WTC11 (cell line): Measurements from ENCODE around the gene POGLUT2. TPM values are rescaled to one million over a fixed set of nuclear protein-coding genes. Genes with fewer than 3 reads are reported as not detected.

ENCODE experiments used
- ATF3 ChIP-seq: sonication (generic); formaldehyde crosslinking; conservative IDR thresholded peaks from 2 replicates; pipeline ENCODE4 v1.8.1; 2022; ENCODE audit warnings: mild to moderate bottlenecking, missing genetic modification reagents
- CDX4 ChIP-seq: fragments of 250-450 bp; sonication (Bioruptor Pico); IDR thresholded peaks from 2 replicates; pipeline ENCODE4 v1.9.0; 2021; ENCODE audit warnings: moderate library complexity, mild to moderate bottlenecking, inconsistent platforms, borderline replicate concordance
- E2F5 ChIP-seq: sonication (generic); formaldehyde crosslinking; IDR thresholded peaks from 2 replicates; pipeline ENCODE4 v1.8.1; 2022; ENCODE audit warnings: mild to moderate bottlenecking, moderate library complexity, missing genetic modification reagents
- ELF4 ChIP-seq: sonication (generic); formaldehyde crosslinking; IDR thresholded peaks from 2 replicates; pipeline ENCODE4 v1.8.1; 2022; ENCODE audit warnings: low read depth, mild to moderate bottlenecking, moderate library complexity, missing genetic modification reagents
- ESRRA ChIP-seq: sonication (generic); formaldehyde crosslinking; IDR thresholded peaks from 2 replicates; pipeline ENCODE4 v1.8.1; 2022; ENCODE audit warnings: mild to moderate bottlenecking, missing genetic modification reagents, borderline replicate concordance
- FOXK1 ChIP-seq: sonication (generic); formaldehyde crosslinking; IDR thresholded peaks from 2 replicates; pipeline ENCODE4 v1.8.0; 2022; ENCODE audit warnings: mild to moderate bottlenecking, moderate library complexity, missing genetic modification reagents
- FOXP4 ChIP-seq: sonication (generic); formaldehyde crosslinking; IDR thresholded peaks from 2 replicates; pipeline ENCODE4 v1.8.0; 2022; ENCODE audit warnings: mild to moderate bottlenecking, missing genetic modification reagents
- GABPB1 ChIP-seq: sonication (generic); formaldehyde crosslinking; IDR thresholded peaks from 2 replicates; pipeline ENCODE4 v1.8.1; 2023; ENCODE audit warnings: mild to moderate bottlenecking, missing genetic modification reagents
- IRF2 ChIP-seq: sonication (generic); formaldehyde crosslinking; IDR thresholded peaks from 2 replicates; pipeline ENCODE4 v1.8.0; 2022; ENCODE audit warnings: low read depth, missing genetic modification reagents, borderline replicate concordance
- MAX ChIP-seq: sonication (generic); formaldehyde crosslinking; IDR thresholded peaks from 2 replicates; pipeline ENCODE4 v1.8.0; 2022; ENCODE audit warnings: mild to moderate bottlenecking, missing genetic modification reagents
- NR1H2 ChIP-seq: sonication (generic); formaldehyde crosslinking; IDR thresholded peaks from 2 replicates; pipeline ENCODE4 v1.9.0; 2021; ENCODE audit warnings: mild to moderate bottlenecking, moderate library complexity, missing genetic modification reagents
- NR3C1 ChIP-seq: sonication (generic); formaldehyde crosslinking; conservative IDR thresholded peaks from 2 replicates; pipeline ENCODE4 v1.8.1; 2023; ENCODE audit warnings: low read depth, mild to moderate bottlenecking, missing genetic modification reagents
- PRDM15 ChIP-seq: sonication (generic); formaldehyde crosslinking; IDR thresholded peaks from 2 replicates; pipeline ENCODE4 v1.8.0; 2022; ENCODE audit warnings: missing genetic modification reagents
- SMAD3 ChIP-seq: sonication (generic); formaldehyde crosslinking; IDR thresholded peaks from 2 replicates; pipeline ENCODE4 v1.8.0; 2022; ENCODE audit warnings: missing genetic modification reagents, mild to moderate bottlenecking, borderline replicate concordance
- SOX15 ChIP-seq: fragments of 250-450 bp; sonication (Bioruptor Pico); IDR thresholded peaks from 2 replicates; pipeline ENCODE4 v1.9.0; 2021; ENCODE audit warnings: mild to moderate bottlenecking
- SP1 ChIP-seq: sonication (generic); formaldehyde crosslinking; conservative IDR thresholded peaks from 2 replicates; pipeline ENCODE4 v1.8.1; 2022; ENCODE audit warnings: missing genetic modification reagents
- TCF7 ChIP-seq: sonication (generic); formaldehyde crosslinking; IDR thresholded peaks from 2 replicates; pipeline ENCODE4 v1.8.0; 2022; ENCODE audit warnings: mild to moderate bottlenecking, low read depth, missing genetic modification reagents, moderate library complexity
- TEAD1 ChIP-seq: sonication (generic); formaldehyde crosslinking; IDR thresholded peaks from 2 replicates; pipeline ENCODE4 v1.8.0; 2022; ENCODE audit warnings: mild to moderate bottlenecking, missing genetic modification reagents
- TP53 ChIP-seq: sonication (generic); formaldehyde crosslinking; IDR thresholded peaks from 2 replicates; pipeline ENCODE4 v1.8.1; 2023; ENCODE audit warnings: mild to moderate bottlenecking, missing genetic modification reagents
- USF2 ChIP-seq: sonication (generic); formaldehyde crosslinking; IDR thresholded peaks from 2 replicates; pipeline ENCODE4 v1.8.1; 2023; ENCODE audit warnings: mild to moderate bottlenecking, missing genetic modification reagents, moderate library complexity
- ZBTB21 ChIP-seq: sonication (generic); formaldehyde crosslinking; IDR thresholded peaks from 2 replicates; pipeline ENCODE4 v1.8.1; 2023; ENCODE audit warnings: mild to moderate bottlenecking, missing genetic modification reagents, borderline replicate concordance
- ZNF121 ChIP-seq: sonication (generic); formaldehyde crosslinking; IDR thresholded peaks from 2 replicates; pipeline ENCODE4 v1.8.0; 2023; ENCODE audit warnings: missing genetic modification reagents
- ZNF138 ChIP-seq: sonication (generic); formaldehyde crosslinking; conservative IDR thresholded peaks from 2 replicates; pipeline ENCODE4 v1.8.1; 2022; ENCODE audit warnings: mild to moderate bottlenecking, moderate library complexity, missing genetic modification reagents
- ZNF232 ChIP-seq: sonication (generic); formaldehyde crosslinking; IDR thresholded peaks from 2 replicates; pipeline ENCODE4 v1.8.0; 2022; ENCODE audit warnings: mild to moderate bottlenecking, missing genetic modification reagents
- ZNF263 ChIP-seq: sonication (generic); formaldehyde crosslinking; IDR thresholded peaks from 2 replicates; pipeline ENCODE4 v1.8.1; 2022; ENCODE audit warnings: low read depth, mild to moderate bottlenecking, moderate library complexity, missing genetic modification reagents
- ZNF281 ChIP-seq: sonication (generic); formaldehyde crosslinking; IDR thresholded peaks from 2 replicates; pipeline ENCODE4 v1.8.0; 2023; ENCODE audit warnings: mild to moderate bottlenecking, missing genetic modification reagents
- ZNF317 ChIP-seq: sonication (generic); formaldehyde crosslinking; IDR thresholded peaks from 2 replicates; pipeline ENCODE4 v1.8.1; 2023; ENCODE audit warnings: low read depth, mild to moderate bottlenecking, moderate library complexity, missing genetic modification reagents, borderline replicate concordance
- total RNA-seq: library from RNA; stranded (reverse); gene quantifications from 3 replicates; pipeline ENCODE4 v1.2.3, GENCODE V29; 2021

POGLUT2 gene
- total RNA-seq, 1 experiment from 2014 or later, result 17.2 TPM

- TF ChIP-seq ZNF281 (CRISPR knock-in tag), result peak; percentile 59; the same call in 1 of the 2 replicates
- no peak for TF ChIP-seq SOX15
- peak; percentile 97 for TF ChIP-seq ZNF232
- TF ChIP-seq TP53 (CRISPR knock-in tag), result peak; percentile 96
- 0 out of 2 replicates have a peak, but pooled peaks have one; percentile 52 for TF ChIP-seq ATF3 (CRISPR knock-in tag)
- peak; percentile 51 for TF ChIP-seq USF2 (CRISPR knock-in tag)
- peak; percentile 68 for TF ChIP-seq PRDM15
- TF ChIP-seq MAX (CRISPR knock-in tag), result peak; percentile 97
- peak; percentile 94 for TF ChIP-seq FOXK1 (CRISPR knock-in tag)
- TF ChIP-seq ELF4 (CRISPR knock-in tag), result 0 out of 2 replicates have a peak, but pooled peaks have one; percentile 31
- TF ChIP-seq ZNF317, result peak; percentile 68; the same call in 1 of the 2 replicates
- peak; percentile 70 for TF ChIP-seq ZNF121 (CRISPR knock-in tag)
- peak; percentile 96 for TF ChIP-seq E2F5
- TF ChIP-seq TEAD1 (CRISPR knock-in tag), result peak; percentile 95
- TF ChIP-seq TCF7 (CRISPR knock-in tag), result peak; percentile 90; the same call in 1 of the 2 replicates
- no peak; the same call in 1 of the 2 replicates for TF ChIP-seq IRF2 (CRISPR knock-in tag)
- peak; percentile 97 for TF ChIP-seq SP1 (CRISPR knock-in tag)
- TF ChIP-seq ZBTB21 (CRISPR knock-in tag), result no peak; the same call in 1 of the 2 replicates
- peak; percentile 88 for TF ChIP-seq ESRRA (CRISPR knock-in tag)
- peak; percentile 76 for TF ChIP-seq ZNF263
- TF ChIP-seq SMAD3 (CRISPR knock-in tag), result peak; percentile 91
- peak; percentile 97 for TF ChIP-seq ZNF138 (CRISPR knock-in tag)
- no peak for TF ChIP-seq GABPB1 (CRISPR knock-in tag)
- no peak for TF ChIP-seq CDX4
- TF ChIP-seq NR1H2, result peak; percentile 50; the same call in 1 of the 2 replicates
- no peak for TF ChIP-seq NR3C1 (CRISPR knock-in tag)
- TF ChIP-seq FOXP4 (CRISPR knock-in tag), result peak; percentile 95
Measured at GRCh38 chr13:102773441-102774213, 25.1 kb downstream of the POGLUT2 start, which contains the start of gene TEX30 (continued).
